Measurements from ENCODE around the gene CYP19A1.
A peak's percentile ranks its signal among the peaks of the same experiment; 100 is the strongest.

Gene CYP19A1

DNA sequence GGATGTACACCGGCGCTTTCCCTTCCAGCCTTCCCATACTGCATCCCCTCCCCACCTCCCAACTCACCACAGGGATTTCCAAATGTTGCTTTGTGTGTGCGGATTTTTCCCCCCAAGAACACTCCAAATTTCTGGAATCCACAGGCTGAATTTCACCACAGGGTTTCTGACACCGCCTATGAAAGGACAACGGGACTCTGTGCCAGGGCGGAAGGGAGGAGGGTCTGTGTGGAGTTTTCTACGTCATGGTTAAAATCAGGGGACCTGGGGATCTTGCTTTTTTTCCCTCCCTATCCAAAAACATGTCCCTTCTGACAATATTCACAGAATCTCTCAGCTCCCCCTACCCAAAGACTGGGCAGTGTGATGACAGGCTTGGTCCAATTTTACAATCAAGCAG is 14.6 kb downstream of the CYP19A1 start (continued):
- TF ChIP-seq KLF10 (tag by site-specific recombination; IDR thresholded peaks at IDR 0.05): no peak
- no peak for TF ChIP-seq ZNF416 (tag by site-specific recombination; IDR thresholded peaks at IDR 0.05)

DNA sequence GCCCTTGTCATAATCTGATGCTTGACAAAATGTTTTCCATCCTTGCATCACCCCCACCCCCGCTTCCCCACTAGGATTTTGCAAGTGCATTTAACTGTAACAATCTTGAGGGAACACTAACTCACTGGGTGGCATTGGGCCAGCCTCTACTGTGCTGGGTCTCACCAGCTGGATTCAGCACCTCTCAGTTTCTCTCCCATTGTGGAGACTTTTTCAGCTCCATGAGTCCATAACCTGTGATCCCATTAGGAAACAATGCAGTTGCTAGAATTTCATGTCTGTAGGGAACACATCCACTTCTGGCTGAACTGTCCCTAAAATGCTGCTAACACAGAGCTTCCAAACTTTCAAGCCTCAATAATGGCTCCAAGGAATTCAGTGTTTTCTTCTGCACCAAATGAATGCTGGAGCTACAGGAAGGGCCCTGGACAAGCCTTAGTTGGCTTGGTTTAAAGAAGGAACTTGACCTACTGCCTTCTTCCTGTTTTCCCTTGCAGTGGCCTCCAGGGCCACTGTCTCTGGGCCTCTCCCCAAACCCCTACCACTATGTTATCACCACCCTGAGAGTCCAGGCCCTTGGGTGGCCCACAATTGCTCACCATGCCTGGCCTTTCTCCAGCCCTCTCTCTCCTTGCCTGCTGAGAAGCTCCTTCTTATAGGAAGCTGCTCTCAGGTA is 15.6 kb downstream of the CYP19A1 start:
- CTCF ChIA-PET: interaction anchor here (0.6 kb wide), 2 partner anchors 373 to 461 kb away, joined by 3 to 4 read pairs; no protein-coding TSS in a partner anchor
- POLR2A ChIA-PET: no interaction called here

DNA sequence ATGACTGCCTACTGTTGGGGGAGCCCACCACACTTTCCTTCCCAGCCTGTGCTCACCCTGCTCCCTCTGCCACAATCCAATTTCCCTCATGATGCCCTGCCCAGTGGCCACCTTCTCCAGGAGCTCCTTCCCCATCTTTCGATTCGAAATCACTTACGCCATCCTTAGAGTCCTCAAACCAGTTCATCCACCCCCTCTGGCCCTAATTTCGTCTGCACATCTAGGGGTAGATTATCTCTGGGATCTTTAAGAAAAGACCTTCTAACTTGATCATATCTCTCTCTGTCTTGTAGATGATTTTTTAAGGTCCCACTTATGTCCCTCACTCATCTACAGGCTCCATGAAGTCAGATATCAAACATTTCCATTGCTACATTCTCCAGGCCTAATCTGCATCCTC is 17.1 kb downstream of the CYP19A1 start:
- Histone ChIP-seq H3K9me3 (ENCODE audit: control insufficient read depth, insufficient read depth, low read depth, low read length) (no peaks in the 10 kb centered on the region), H3K4me3 (ENCODE audit: low read depth, low read length) (no peak overlapping the region), H3K27ac (ENCODE audit: extremely low read depth, low read depth, low read length) (no peak overlapping the region), H3K36me3 (ENCODE audit: control insufficient read depth in 2 of 2, insufficient read depth in 1 of 2, low read length in 2 of 2) (no peaks in the 10 kb centered on the region), H3K4me1 (ENCODE audit: control insufficient read depth, insufficient read depth, low read length) (no peaks in the 10 kb centered on the region)
- ChIA-PET CTCF (interaction anchor here (1.3 kb wide), 1 partner anchor 18 kb away, joined by 4 read pairs; the partner anchor contains the start of gene CYP19A1), POLR2A (no interaction called here)
- TF ChIP-seq ZSCAN18 (tag by site-specific recombination; IDR thresholded peaks at IDR 0.05) (no peak), ZFHX2 (tag by site-specific recombination; conservative IDR thresholded peaks at IDR 0.05) (no peak), ZNF433 (tag by site-specific recombination; IDR thresholded peaks at IDR 0.05; ENCODE audit: low read depth) (no peak), ZNF155 (tag by site-specific recombination; IDR thresholded peaks at IDR 0.05) (no peak), ZNF121 (tag by site-specific recombination; IDR thresholded peaks at IDR 0.05) (no peak), ZNF561 (tag by site-specific recombination; IDR thresholded peaks at IDR 0.05; ENCODE audit: borderline replicate concordance) (no peak), PATZ1 (tag by site-specific recombination; IDR thresholded peaks at IDR 0.05) (no peak), ZNF530 (tag by site-specific recombination; IDR thresholded peaks at IDR 0.05; ENCODE audit: low read depth) (no peak), SP7 (tag by site-specific recombination; IDR thresholded peaks at IDR 0.05) (no peak), ZNF549 (tag by site-specific recombination; IDR thresholded peaks at IDR 0.05) (no peak)
- TF ChIP-seq, protein P1, sequence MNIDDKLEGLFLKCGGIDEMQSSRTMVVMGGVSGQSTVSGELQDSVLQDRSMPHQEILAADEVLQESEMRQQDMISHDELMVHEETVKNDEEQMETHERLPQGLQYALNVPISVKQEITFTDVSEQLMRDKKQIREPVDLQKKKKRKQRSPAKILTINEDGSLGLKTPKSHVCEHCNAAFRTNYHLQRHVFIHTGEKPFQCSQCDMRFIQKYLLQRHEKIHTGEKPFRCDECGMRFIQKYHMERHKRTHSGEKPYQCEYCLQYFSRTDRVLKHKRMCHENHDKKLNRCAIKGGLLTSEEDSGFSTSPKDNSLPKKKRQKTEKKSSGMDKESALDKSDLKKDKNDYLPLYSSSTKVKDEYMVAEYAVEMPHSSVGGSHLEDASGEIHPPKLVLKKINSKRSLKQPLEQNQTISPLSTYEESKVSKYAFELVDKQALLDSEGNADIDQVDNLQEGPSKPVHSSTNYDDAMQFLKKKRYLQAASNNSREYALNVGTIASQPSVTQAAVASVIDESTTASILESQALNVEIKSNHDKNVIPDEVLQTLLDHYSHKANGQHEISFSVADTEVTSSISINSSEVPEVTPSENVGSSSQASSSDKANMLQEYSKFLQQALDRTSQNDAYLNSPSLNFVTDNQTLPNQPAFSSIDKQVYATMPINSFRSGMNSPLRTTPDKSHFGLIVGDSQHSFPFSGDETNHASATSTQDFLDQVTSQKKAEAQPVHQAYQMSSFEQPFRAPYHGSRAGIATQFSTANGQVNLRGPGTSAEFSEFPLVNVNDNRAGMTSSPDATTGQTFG (tag by site-specific recombination; IDR thresholded peaks at IDR 0.05; ENCODE audit: borderline replicate concordance): no peak
- TF ChIP-seq, protein P2, sequence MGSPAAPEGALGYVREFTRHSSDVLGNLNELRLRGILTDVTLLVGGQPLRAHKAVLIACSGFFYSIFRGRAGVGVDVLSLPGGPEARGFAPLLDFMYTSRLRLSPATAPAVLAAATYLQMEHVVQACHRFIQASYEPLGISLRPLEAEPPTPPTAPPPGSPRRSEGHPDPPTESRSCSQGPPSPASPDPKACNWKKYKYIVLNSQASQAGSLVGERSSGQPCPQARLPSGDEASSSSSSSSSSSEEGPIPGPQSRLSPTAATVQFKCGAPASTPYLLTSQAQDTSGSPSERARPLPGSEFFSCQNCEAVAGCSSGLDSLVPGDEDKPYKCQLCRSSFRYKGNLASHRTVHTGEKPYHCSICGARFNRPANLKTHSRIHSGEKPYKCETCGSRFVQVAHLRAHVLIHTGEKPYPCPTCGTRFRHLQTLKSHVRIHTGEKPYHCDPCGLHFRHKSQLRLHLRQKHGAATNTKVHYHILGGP (tag by site-specific recombination; IDR thresholded peaks at IDR 0.05): no peak

More for the DNA sequence above, 15.6 kb downstream of the CYP19A1 start:
- no peaks in the 10 kb centered on the region for H3K36me3 ChIP-seq (ENCODE audit: control insufficient read depth in 2 of 2, insufficient read depth in 1 of 2, low read length in 2 of 2)
- no peak overlapping the region for H3K27ac ChIP-seq (ENCODE audit: extremely low read depth, low read depth, low read length)
- TF ChIP-seq, protein P3, sequence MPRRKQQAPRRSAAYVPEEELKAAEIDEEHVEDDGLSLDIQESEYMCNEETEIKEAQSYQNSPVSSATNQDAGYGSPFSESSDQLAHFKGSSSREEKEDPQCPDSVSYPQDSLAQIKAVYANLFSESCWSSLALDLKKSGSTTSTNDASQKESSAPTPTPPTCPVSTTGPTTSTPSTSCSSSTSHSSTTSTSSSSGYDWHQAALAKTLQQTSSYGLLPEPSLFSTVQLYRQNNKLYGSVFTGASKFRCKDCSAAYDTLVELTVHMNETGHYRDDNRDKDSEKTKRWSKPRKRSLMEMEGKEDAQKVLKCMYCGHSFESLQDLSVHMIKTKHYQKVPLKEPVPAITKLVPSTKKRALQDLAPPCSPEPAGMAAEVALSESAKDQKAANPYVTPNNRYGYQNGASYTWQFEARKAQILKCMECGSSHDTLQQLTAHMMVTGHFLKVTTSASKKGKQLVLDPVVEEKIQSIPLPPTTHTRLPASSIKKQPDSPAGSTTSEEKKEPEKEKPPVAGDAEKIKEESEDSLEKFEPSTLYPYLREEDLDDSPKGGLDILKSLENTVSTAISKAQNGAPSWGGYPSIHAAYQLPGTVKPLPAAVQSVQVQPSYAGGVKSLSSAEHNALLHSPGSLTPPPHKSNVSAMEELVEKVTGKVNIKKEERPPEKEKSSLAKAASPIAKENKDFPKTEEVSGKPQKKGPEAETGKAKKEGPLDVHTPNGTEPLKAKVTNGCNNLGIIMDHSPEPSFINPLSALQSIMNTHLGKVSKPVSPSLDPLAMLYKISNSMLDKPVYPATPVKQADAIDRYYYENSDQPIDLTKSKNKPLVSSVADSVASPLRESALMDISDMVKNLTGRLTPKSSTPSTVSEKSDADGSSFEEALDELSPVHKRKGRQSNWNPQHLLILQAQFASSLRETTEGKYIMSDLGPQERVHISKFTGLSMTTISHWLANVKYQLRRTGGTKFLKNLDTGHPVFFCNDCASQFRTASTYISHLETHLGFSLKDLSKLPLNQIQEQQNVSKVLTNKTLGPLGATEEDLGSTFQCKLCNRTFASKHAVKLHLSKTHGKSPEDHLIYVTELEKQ (tag by site-specific recombination; IDR thresholded peaks at IDR 0.05; ENCODE audit: borderline replicate concordance): no peak
- no peak for TF ChIP-seq ZNF449 (tag by site-specific recombination; IDR thresholded peaks at IDR 0.05)
- TF ChIP-seq ZIC2 (tag by site-specific recombination; IDR thresholded peaks at IDR 0.05): peak; percentile 55; the same call in 1 of the 2 replicates
- no peaks in the 10 kb centered on the region for H3K4me1 ChIP-seq (ENCODE audit: control insufficient read depth, insufficient read depth, low read length)
- no peaks in the 10 kb centered on the region for H3K9me3 ChIP-seq (ENCODE audit: control insufficient read depth, insufficient read depth, low read depth, low read length)
- H3K4me3 ChIP-seq (ENCODE audit: low read depth, low read length): no peak overlapping the region
